Ovary (tissue), 9 donors: ENCODE measurements around the gene OPCML. TPM values are rescaled to one million over a fixed set of nuclear protein-coding genes. Genes with fewer than 3 reads are reported as not detected.

Experiments used
- DNase-seq, 5 donors: peaks; one replicate each; pipeline ENCODE4 v3.0.0-alpha.2; 2019 to 2020
- H3K27ac ChIP-seq, 2 donors: fragments of 200-600 bp; one replicate each; pipeline versions ENCODE4 v1.5.1 to v1.8.0; 2019 to 2022
- H3K27me3 ChIP-seq: fragments of 200-600 bp; one replicate; pipeline ENCODE4 v1.8.0; 2022
- H3K36me3 ChIP-seq: fragments of 200-600 bp; sonication (generic); one replicate; pipeline ENCODE4 v1.5.1; 2019
- H3K4me1 ChIP-seq: one replicate; pipeline ENCODE4 v1.8.1; 2013; ENCODE audit warnings: mild to moderate bottlenecking, moderate library complexity; ENCODE audit not compliant: insufficient read depth
- H3K4me3 ChIP-seq: fragments of 200-600 bp; sonication (generic); one replicate; pipeline ENCODE4 v1.5.1; 2017
- H3K9me3 ChIP-seq, 2 donors: fragments of 200-600 bp in 1 of 2; sonication (generic) in 1 of 2; one replicate each; pipeline versions ENCODE4 v1.5.1 to v1.8.1; 2013 to 2019; ENCODE audit warnings: mild to moderate bottlenecking in 1 of 2, moderate library complexity in 1 of 2
- EP300 ChIP-seq: sonication (generic); formaldehyde crosslinking; IDR thresholded peaks from one replicate; pipeline ENCODE4 v1.6.1; 2017; ENCODE audit warnings: antibody characterized with exemption
- POLR2A ChIP-seq: fragments of 450-650 bp; IDR thresholded peaks from one replicate; pipeline ENCODE4 v1.6.1; 2017; ENCODE audit warnings: antibody characterized with exemption, mild to moderate bottlenecking, moderate library complexity
- WGBS, 3 donors: extraction: QIAGEN DNeasy Blood & Tissue Kit in 1 of 3; methylation state at CpG; one replicate each; pipeline versions ENCODE4 v1.1.5 to v1.1.7; 2013 to 2017; 5-methylcytosine and 5-hydroxymethylcytosine counted together
- intact Hi-C, 4 donors: fragments of 100-400 bp; cut with DNase I; formaldehyde crosslinking; loops; one replicate each; pipeline versions ENCODE4 v1.11.0 to v1.15.1; 2022 to 2023
- polyA plus RNA-seq, 2 donors: library from polyadenylated mRNA; stranded (reverse); fragments of 200-250 nt in 1 of 2; fragments of 350-450 nt in 1 of 2; fragmentation: Illumina TruSeq in 1 of 2; extraction: RNeasy Lipid Tissue Mini Kit (QIAGEN cat#74804) in 1 of 2; gene quantifications; one replicate each; pipeline ENCODE4 v1.2.3, GENCODE V29; 2013 to 2014
- total RNA-seq, 7 donors: library from RNA; depleted of rRNA in 2 of 7; stranded (reverse); fragments of >200 nt in 2 of 7; fragmentation: NEBNext Ultra II Directional in 3 of 7; extraction: Animal tissue kit (Norgen Biotek cat#: 25700) in 3 of 7; gene quantifications; one replicate each; pipeline versions ENCODE4 v1.1.0 to v1.2.4, GENCODE V29; 2016 to 2023
- TF ChIP-seq, protein P1 (sequence below), 3 donors: fragments of 450-650 bp in 2 of 3; fragments of 200-600 bp in 1 of 3; IDR thresholded peaks; one replicate each; pipeline versions ENCODE4 v1.5.1 to v1.8.0; 2016 to 2022; ENCODE audit warnings: antibody characterized with exemption in 3 of 3, mild to moderate bottlenecking in 1 of 3
- donor health status: DM: no; HTN: no; CAD: no; lungs with moderate emphysema.
- donor health status: DM: no; HTN: no; CAD: no.
- donor health status: Bipolar disorder and iron deficiency.
- donor health status: DM: yes; HTN: yes; CAD: no.
- donor health status: DM: no; HTN: no; CAD: no.
- donor health status: DM: yes; HTN: yes; CAD: no.

Gene OPCML
- total and polyA plus RNA-seq, 9 donors, result under 0.01 to 2.8 (median 0.32) TPM; not detected in 2

DNA sequence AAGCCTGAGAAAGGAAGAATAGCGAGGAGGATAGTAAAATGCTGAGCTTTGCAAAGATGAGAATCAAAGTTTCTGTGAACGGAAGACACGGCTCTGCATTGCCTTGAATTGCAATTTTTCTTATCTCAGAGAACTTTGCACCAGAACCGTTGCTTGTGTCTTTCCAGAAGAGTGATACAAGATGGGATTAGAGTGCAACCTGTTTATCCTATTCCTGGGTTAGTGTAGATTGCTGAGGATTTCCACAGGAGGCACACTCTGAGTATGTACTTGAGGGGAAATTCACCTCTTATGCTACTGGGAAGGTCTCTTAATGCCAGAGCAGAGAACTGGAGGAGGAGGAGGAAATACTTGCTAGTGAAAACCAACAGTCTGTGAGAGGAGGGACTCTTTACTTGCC is 377.5 kb downstream of the OPCML start:
- Histone ChIP-seq H3K9me3 (no peaks in the 10 kb centered on the region), H3K27me3 (no peaks in the 10 kb centered on the region), H3K27ac (no peak overlapping the region), H3K4me1 (no peaks in the 10 kb centered on the region), H3K4me3 (no peak overlapping the region), H3K36me3 (no peaks in the 10 kb centered on the region)
- TF ChIP-seq, protein P1, sequence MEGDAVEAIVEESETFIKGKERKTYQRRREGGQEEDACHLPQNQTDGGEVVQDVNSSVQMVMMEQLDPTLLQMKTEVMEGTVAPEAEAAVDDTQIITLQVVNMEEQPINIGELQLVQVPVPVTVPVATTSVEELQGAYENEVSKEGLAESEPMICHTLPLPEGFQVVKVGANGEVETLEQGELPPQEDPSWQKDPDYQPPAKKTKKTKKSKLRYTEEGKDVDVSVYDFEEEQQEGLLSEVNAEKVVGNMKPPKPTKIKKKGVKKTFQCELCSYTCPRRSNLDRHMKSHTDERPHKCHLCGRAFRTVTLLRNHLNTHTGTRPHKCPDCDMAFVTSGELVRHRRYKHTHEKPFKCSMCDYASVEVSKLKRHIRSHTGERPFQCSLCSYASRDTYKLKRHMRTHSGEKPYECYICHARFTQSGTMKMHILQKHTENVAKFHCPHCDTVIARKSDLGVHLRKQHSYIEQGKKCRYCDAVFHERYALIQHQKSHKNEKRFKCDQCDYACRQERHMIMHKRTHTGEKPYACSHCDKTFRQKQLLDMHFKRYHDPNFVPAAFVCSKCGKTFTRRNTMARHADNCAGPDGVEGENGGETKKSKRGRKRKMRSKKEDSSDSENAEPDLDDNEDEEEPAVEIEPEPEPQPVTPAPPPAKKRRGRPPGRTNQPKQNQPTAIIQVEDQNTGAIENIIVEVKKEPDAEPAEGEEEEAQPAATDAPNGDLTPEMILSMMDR (IDR thresholded peaks at IDR 0.05), result no peak
- no peak for TF ChIP-seq EP300
- TF ChIP-seq POLR2A, result no peak
- no peak for DNase-seq
- intact Hi-C loops, result no loop called here
- 30 to 49% (median 31%) methylated on average over 4 of the region's 4 CpGs for WGBS, 3 donors

DNA sequence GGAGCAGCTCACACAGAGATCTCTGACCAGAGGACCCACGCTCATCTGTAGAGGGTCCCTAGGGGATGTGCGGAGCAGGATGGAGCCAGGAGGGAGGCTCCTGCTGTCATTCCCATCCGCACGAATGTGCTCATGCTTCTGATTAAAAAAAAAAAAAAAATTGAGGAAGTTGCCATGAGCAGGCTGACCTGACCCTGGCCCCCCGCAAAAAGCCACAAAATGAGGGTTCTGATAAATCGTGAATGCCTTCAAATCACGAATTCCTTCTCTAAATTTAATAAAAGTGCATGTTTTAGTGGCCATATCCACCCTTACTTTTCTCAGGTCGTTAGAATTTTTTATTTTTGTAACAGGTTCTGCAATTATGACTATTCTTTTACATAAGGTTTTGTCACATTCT is 378.2 kb downstream of the OPCML start:
- intact Hi-C loops, result no loop called here
- DNase-seq, result no peak
- Histone ChIP-seq H3K27ac (no peak overlapping the region), H3K27me3 (no peaks in the 10 kb centered on the region), H3K9me3 (no peaks in the 10 kb centered on the region), H3K4me1 (no peaks in the 10 kb centered on the region), H3K4me3 (no peak overlapping the region), H3K36me3 (no peaks in the 10 kb centered on the region)
- WGBS, 3 donors, result 63 to 72% (median 67%) methylated on average over 8 of the region's 8 CpGs
- TF ChIP-seq, protein P1 (IDR thresholded peaks at IDR 0.05), result no peak
- no peak for TF ChIP-seq POLR2A
- no peak for TF ChIP-seq EP300

DNA sequence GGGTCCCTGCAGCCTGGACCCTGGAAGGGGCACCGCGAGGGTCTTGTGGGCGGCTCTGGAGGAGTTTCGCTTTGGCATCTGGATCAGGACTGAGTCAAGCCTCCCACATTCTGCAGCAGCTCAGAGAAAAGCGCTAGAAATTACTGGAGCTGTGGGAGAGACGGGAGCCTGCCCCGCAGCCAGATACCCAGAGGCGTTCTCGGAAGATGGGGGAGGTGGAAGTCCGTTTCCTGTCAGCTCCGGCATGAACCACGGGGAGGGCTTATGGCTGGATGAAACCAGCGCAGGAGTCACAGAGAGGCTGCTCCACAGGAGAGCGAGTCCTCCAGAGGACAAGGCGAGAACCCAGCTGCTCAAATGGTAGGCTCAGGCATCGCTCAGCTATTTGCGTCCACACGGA is 379.3 kb downstream of the OPCML start:
- H3K27ac ChIP-seq, result no peak overlapping the region
- H3K4me3 ChIP-seq, result no peak overlapping the region
- no peaks in the 10 kb centered on the region for H3K4me1 ChIP-seq
- intact Hi-C loops, result no loop called here
- WGBS, 3 donors, result 7 to 9% (median 9%) methylated on average over 18 of the region's 18 CpGs
- no peaks in the 10 kb centered on the region for H3K36me3 ChIP-seq
- DNase-seq, result peak in 1 of 5 donors; percentile 14
- TF ChIP-seq POLR2A, result no peak
- TF ChIP-seq EP300, result no peak
- TF ChIP-seq, protein P1 (IDR thresholded peaks at IDR 0.05), result no peak
- H3K9me3 ChIP-seq, result no peaks in the 10 kb centered on the region
- no peaks in the 10 kb centered on the region for H3K27me3 ChIP-seq

DNA sequence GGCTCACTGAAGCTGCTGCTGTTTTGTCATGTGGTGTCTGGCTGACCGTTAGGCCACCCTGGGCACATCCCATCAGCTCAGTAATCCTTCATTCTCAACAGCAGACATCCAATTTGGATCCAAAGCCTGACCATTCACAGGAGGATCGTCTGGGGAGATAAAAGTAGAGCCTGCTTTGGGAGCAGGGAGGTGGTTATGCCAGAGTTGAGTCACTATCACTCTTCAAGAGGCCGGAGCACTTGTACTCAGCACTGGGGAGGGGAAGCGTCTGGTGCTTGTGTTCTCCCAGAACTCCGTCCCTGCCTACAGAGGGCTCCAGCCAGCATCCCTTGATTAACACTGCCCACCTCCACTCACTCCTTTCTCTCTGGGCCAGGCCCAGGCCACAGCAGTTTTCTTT is 382.6 kb downstream of the OPCML start:
- no peak for DNase-seq
- H3K27ac ChIP-seq, result no peak overlapping the region
- H3K4me1 ChIP-seq, result no peaks in the 10 kb centered on the region
- no peaks in the 10 kb centered on the region for H3K9me3 ChIP-seq
- H3K36me3 ChIP-seq, result no peaks in the 10 kb centered on the region
- H3K27me3 ChIP-seq, result no peaks in the 10 kb centered on the region
- intact Hi-C loops, result no loop called here
- TF ChIP-seq POLR2A (no peak), EP300 (no peak)
- TF ChIP-seq, protein P1 (IDR thresholded peaks at IDR 0.05), result no peak
- WGBS, 3 donors, result 29 to 42% (median 36%) methylated on average over 5 of the region's 5 CpGs
- no peak overlapping the region for H3K4me3 ChIP-seq

DNA sequence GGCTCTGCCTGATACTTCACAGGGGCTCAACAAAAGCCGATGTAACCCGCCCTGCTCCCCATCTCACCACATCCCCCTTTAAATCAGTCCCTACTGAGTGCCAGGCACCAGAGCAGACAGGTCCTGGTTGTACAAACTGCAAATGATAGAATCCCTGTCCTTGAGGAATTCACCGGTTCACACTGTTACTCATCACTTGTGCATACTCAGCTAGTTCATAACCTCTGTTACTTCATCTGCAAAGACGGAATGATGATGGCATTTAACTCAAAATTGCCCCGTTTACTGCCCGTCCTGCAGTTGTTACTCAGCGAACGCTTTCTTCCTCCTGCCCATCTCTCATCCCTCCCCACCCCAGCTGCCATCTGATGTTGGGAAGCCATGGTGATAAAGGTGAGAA is 384.7 kb downstream of the OPCML start:
- TF ChIP-seq POLR2A, result no peak
- TF ChIP-seq EP300, result no peak
- TF ChIP-seq, protein P1 (IDR thresholded peaks at IDR 0.05), result no peak
- no peaks in the 10 kb centered on the region for H3K27me3 ChIP-seq
- intact Hi-C loops, result no loop called here
- H3K9me3 ChIP-seq, result no peaks in the 10 kb centered on the region
- no peak for DNase-seq
- H3K36me3 ChIP-seq, result no peaks in the 10 kb centered on the region
- H3K27ac ChIP-seq, result no peak overlapping the region
- H3K4me3 ChIP-seq, result no peak overlapping the region
- 81 to 88% (median 81%) methylated on average over 8 of the region's 8 CpGs for WGBS, 3 donors
- no peaks in the 10 kb centered on the region for H3K4me1 ChIP-seq
